HPDE6-E6E7 (cell line): Measurements from ENCODE around the gene MEGF6.

Source experiments
- DNase-seq: peaks from one replicate; pipeline ENCODE4 v3.0.0; 2011; ENCODE audit warnings: missing footprints; ENCODE audit errors: extremely low spot score

The MEGF6 gene

DNA sequence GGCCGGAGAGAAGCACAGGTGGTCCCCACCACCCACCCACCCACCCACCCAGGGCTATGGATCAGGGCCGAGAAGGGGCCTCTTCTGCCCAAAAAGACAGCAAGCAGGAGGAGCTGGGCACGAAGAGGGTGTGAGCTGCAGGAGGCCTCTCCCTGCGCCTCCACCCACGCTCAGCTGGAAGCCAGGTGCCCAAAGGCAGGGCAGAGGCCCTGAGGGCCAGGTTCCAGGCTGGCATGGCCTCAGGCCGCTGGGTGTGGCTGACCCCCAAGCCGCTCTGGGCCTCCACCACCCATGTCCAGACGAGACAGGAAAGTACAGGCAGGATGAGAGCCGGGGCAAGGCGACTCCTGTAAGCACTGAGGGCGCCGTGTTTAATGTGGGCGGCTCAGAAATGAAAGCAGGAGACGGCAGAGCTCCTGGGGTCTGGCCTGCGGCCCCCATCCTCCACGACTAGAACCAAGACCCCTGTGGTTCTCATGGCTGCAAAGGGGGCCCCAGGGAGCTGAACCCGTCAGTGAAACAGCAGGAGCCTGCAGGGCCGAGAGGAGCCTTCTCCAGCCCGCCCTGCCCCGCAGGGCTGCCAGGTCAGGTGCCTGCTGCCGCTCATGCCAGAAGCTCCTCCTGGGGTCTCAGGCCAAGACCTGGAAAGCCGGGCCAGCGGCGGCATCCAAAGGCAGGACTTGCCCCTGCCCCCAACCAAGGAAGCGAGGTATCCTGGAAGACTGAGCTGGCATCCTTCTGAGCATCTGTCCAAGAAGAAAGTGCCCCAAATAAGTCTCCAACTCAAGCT, 56.0 kb downstream of the MEGF6 start:
- no peak for DNase-seq

DNA sequence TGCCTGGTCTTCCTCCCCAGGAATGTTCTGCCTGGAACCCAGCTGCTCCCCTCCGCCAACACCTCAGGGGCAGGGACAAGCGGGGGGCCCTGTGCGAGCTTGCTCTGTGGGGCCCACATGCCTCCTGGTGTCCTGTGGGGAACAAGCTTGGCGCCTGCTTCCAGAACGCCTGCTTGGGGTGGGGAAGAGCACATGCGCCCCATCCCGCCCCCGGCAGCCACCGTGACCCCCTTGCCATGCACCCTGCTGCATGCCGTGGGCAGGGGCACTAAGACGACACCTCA, 57.4 kb downstream of the MEGF6 start:
- no peak for DNase-seq

- DNase-seq: peak; percentile 88
Observed at GRCh38 chr1:3553166-3553939, 58.0 kb downstream of the MEGF6 start.

DNA sequence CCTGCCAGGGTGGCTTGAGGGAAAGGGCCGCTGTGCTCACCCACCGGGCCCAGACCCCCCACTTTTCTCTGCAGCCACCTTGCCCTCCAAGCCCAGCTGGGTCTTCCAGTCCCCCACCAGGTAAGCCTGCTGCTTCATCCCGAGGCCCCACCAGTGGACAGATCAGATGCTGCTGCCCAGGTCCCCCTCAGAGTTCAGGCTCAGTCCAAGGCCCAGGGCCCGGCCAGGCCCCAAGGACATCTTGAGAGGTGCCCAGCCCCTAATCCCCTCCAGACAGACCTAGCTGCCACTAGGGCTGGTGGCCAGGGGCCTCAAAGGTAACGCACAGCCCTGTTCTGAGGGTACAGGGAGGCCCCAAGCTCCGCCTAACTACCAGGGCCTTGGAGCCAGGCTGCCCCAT, 58.6 kb downstream of the MEGF6 start:
- no peak for DNase-seq

- DNase-seq: no peak
Observed at GRCh38 chr1:3552176-3552575, 59.1 kb downstream of the MEGF6 start.

DNA sequence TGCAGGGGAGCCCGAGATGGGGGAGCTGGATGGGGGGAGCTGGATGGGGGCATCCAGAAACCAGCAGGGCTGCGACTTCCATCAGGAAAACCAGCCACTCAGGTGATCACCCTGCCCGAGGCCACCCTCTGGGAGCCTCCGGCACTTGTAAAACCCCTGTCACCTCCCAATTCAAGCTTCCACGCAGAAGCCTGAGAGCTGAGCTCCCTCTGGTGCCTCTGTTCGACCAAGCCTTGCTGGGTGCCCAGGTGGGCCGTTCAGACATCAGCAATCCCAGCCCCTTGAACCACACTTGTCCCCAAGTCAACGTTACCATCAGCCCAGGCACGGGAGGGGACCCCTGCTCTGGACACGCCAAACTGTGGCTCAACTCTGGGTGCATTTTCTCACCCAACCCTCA, 59.6 kb downstream of the MEGF6 start:
- DNase-seq: no peak

GRCh38 chr1:3551290-3551678, 60.0 kb downstream of the MEGF6 start:
- no peak for DNase-seq

DNA sequence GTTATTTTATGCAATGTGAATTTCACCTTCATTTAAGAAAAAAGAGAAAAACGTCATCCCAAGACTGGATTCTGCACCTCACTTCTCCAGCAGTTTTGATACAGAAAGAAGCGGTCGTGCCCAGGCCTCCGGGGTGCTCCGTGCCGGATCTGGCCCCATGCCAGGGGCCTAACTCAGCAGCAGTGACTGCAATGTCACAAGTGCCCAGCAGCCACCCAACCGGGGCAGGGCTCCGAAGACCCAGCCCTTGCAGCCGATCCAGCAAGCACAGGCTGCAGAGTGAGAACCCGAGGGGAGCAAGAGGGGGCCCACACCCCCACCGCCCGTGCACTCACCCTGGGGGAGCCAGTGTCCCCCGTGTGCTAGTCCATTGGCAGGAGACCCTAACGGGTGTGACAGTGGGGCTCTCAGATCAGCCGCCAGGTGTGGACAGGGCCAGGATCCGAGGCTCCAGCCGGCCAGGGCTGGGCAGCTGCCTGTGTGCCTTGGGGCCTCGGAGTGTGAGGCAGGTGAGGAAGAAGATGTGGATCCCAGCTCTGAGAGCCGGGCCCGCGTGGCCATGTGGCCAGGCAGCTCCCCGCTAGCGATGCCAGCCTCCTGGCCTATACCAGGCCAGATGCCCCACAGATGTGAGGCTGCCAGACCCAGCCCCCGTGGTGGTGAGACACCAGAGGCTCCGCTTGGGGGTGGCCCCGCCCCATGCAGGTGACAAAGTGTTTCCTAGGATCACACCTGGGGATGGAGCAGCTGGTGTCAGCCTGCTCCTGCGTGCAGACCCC, 60.6 kb downstream of the MEGF6 start:
- DNase-seq: no peak

DNA sequence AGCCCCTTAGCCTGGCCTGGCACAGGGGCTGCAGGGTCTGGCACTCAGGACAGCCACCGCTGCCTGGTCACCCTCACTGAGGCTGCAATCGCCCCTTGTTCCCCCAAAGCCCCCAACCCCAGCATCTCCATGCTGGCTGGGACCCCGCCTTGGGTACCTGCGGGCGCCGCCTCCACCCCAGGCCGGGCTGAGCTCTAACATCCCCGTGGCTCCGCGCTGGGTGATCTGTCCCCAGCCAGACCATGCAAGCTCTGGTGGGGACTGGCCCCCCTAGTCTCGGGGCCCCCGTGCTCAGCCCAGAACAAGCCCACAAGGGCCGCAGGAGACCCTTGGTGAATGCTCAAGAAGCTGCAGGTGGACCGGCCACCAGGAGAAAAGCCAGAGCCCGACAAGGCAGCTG, 62.4 kb downstream of the MEGF6 start:
- DNase-seq: no peak

GRCh38 chr1:3548156-3548893, 63.0 kb downstream of the MEGF6 start:
- DNase-seq: no peak

DNA sequence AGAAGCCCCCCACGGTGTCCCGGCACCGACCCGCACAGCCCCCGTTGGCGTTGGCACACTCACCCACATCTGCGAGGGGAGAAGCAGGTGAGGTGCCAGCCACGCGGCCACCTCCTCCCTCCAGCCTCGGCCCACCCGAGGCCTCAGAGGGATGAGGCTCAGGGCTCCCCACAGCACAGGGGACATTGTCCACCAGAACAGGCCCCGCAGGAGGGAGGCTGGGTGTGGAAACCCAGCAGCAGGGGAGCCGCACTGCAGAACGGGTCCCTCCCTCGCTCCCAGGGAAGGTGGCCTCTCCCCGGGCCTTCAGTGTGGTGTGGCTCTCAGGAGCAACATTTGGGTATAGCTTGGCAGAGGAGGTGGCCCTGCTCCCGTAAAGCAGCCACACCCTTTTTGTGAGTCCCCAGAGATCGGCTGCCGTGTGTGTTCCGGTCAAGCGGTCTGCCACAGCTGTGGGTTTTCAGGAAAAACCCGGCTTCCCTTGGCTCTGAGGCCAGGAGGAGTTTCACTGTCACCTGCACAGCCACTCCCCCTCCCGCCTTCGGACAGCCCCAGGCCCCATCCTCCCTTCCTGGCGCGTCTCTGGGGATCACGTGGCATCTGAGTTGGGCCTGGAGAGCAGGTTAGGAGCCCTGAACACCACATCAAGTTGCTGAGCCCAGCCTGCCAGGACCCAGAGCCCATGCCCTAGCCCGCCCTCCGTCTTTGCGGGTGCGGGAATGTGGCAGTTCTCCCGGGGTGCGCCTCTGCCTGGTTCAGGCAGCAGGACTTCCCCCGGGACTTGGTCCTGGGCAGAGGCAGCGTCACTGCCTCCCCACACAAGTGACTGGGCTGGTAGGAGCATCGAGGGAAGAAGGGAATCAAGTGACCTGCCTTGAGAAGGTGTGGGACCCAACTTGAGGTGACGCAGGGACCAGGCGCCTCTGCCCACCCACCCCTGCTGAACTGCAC, 64.0 kb downstream of the MEGF6 start:
- DNase-seq: no peak

DNA sequence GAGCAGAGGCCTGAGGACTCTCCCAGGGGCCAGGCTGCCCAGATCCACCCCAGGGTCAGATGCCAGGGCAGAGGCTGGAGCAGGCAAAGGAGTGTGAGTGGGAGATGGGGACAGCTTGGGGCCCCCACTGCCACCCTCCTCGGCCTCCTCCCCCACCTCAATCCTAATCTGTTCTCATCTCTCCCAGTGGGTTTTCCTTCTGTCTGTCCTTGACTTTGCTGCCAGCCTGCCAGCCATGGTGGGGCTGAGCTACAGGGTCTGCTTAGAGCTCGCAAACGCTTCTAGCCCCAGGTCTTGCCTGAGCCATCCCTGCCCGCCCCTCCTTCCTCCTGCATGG, 65.3 kb downstream of the MEGF6 start:
- no peak for DNase-seq

DNA sequence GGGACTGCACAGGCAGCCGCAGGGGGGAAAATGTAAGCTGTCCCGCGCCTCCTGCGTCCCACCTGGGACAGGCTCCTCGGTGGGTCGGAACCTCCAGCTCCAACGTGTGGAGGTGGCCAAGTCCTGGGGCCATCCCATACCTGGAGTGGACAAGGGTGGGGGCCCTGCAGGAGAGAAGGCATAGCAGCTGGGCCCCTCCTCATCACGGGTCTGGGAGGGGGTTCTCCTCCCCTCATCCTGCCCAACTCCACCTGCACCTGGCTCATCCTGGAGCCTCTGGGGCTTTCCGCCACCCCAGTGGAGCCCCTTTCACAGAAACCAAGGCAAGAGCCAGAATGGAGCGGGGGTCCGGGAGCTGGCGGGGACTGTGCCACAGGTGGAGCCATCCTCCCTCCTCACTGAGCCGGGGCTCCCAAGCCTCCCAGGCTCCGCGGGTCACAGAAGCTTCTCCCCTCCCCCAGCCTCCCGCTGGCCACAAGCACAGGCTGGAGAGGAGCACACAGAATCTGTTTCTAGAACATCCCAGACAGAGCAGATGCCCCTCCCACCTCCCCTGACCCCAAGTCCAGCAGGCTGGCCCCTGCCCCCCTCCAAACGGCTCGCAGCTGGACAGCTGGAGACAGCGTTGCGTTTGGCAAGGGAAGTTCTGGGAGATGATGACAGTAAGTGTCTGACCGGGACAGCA, 65.8 kb downstream of the MEGF6 start:
- DNase-seq: no peak

DNA sequence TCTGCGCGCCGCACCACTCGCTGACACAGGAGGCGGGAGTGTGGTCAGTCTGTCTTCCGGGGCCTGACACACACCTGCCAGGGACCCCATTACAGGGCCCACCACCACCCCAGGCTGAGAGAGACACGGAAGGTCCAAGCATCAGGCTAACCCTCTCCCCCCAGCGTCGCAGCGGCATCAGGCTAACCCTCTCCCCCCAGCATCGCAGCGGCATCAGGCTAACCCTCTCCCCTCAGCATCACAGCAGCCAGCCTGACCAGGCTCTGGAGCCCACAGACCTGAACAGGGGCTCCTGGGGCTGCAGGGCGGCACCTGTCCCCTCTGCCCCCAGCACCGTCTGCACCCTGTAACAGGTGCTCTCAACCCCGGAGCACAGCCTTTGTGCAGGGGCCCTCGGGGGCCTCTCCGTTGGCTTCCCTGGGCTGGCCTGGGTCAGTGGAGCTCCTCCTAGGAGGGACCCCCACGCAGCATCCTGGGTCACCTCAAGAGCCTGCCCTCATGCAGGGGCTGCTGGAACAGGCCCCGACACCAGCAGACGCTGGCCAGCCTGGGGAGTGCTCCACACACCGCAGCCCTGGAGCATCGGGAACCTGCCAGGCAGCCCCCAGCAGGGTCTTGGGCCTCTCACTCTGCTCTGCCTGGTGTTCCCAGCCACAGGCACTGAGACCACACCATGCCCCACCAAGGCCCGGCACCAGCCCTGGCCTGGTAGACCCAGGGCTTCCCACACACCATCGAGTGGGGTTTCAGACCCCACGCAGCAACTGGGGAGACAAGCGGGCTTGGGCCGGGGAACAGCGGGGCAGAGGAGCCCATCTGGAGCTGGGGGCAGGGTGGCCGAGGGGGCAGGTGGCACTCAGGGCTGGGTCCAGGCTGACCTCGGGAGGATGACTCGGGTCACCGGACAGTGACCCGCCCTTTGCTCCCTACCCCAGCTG, 67.0 kb downstream of the MEGF6 start:
- no peak for DNase-seq

GRCh38 chr1:3543076-3544039, 68.0 kb downstream of the MEGF6 start:
- peak; percentile 77 for DNase-seq

DNA sequence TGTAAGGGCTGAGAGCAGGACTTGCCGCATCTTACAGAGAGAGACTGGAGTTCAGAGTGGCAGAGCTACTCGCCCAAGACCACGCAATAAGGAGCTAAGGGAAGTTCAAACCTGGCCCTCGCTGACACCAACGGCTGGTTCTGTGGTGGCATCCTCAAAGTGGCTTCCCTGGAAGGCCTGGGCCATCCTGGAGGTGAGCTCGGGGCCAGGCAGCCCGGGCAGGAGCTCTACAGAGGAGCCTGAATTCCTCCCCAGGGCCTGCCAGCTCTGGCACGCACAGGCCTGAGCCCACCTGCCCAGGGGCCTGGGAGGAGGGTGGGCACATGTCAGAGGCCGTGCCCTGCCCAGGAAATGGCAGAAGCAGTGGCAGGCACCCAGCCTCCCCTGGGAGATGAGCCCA, 68.6 kb downstream of the MEGF6 start:
- DNase-seq: no peak

GRCh38 chr1:3541936-3542335, 69.4 kb downstream of the MEGF6 start:
- no peak for DNase-seq

GRCh38 chr1:3541465-3541864, 69.8 kb downstream of the MEGF6 start:
- no peak for DNase-seq
